ENCODE results near the gene RASD1. TPM values are rescaled to one million over a fixed set of nuclear protein-coding genes. Genes with fewer than 3 reads are reported as not detected.
A peak's percentile ranks its signal among the peaks of the same experiment; 100 is the strongest.

RASD1 gene
- polyA plus RNA-seq, 1 of the 3 experiments (the other 2 are of a cell fraction): 0.43 TPM

DNA sequence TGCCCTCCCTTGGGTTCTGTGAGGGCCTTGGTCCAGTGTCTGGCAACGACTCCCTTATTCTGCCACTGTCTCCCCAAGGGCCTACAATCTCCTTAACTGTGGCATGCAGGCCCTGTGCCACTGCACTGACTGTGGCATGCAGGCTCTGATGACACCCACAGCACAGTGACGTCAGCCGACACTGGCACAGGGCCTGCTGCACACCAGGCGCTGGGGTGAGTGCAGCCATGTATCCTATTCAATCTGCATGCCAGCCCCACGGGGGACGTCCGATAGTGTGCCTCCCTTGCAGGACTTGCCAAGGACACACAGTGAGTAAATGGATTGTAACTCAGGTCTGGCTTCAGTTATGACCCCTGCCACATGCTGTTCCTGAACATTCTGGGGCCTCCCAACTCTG lies 39.8 kb upstream of the RASD1 start:
- Histone ChIP-seq H3K9ac (no peak overlapping the region), H3K4me3 (ENCODE audit: low read depth in 2 of 2, low read length in 1 of 2) (no peak overlapping the region), H3K27ac (ENCODE audit: low read depth in 2 of 2, low read length in 1 of 2) (peak overlapping the region in 1 of 2 experiments; percentile 24; a peak in 1 of 4 replicates), H3K4me1 (ENCODE audit: control insufficient read depth in 1 of 2, insufficient read depth in 2 of 2, low read depth in 1 of 2, low read length in 1 of 2) (peaks cover 0 to 46% of the 10 kb centered on the region in 2 experiments; a peak in 1 of 4 replicates), H3K79me2 (ENCODE audit: insufficient read depth) (no peaks in the 10 kb centered on the region), H2AFZ (ENCODE audit: low read depth) (no peak overlapping the region), H3K27me3 (ENCODE audit: insufficient read depth) (no peaks in the 10 kb centered on the region), H3F3A (replicated peaks; ENCODE audit: insufficient read depth) (peaks cover 5% of the 10 kb centered on the region), H3K36me3 (replicated peaks in 1 of 2; ENCODE audit: control insufficient read depth in 1 of 2, insufficient read depth in 2 of 2, low read length in 1 of 2) (no peaks in the 10 kb centered on the region), H3K4me2 (no peak overlapping the region), H4K20me1 (ENCODE audit: insufficient read depth) (no peaks in the 10 kb centered on the region), H3K9me2 (no peaks in the 10 kb centered on the region), H3K9me3 (no peaks in the 10 kb centered on the region)
- POLR2A ChIA-PET: no interaction called here
- DNase-seq: peak; percentile 62
- WGBS (ENCODE audit: low lambda C conversion rate): 53% methylated on average over 4 of the region's 7 CpGs
- CTCF ChIA-PET: interaction anchor here (0.6 kb wide), 1 partner anchor 19 kb away, joined by 3 read pairs; no protein-coding TSS in a partner anchor
- TF ChIP-seq RCOR1 (IDR thresholded peaks at IDR 0.05; ENCODE audit: low read length) (no peak), EP300 (IDR thresholded peaks at IDR 0.05; ENCODE audit: borderline replicate concordance in 1 of 2, low read depth in 1 of 2, low read length in 1 of 2) (0 out of 4 replicates have a peak, but pooled peaks of 1 of the 2 experiments have one; percentile 10)

DNA sequence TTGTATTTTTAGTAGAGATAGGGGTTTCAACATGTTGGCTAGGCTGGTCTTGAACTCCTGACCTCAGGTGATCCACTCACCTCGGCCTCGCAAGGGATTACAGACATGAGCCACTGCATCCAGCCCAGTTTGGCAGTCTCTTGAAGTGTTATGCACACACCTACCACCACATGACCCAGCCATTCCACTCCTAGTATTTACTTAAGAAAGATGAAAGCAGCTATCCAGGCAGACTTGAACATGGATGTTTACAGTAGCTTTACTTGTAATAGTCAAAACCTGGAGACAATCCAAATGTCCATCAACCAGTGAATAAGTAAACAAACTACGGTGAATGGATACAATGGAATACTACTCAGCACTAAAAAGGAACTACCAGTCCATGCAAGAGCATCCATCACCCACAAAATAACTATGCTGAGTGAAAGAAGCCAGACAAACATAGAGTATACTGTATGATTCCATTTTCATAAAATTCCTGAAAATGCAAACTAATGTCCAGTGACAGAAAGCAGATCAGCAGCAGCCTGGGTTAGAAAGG lies 37.8 kb upstream of the RASD1 start:
- Histone ChIP-seq H2AFZ (ENCODE audit: low read depth) (no peak overlapping the region), H3K9me3 (no peaks in the 10 kb centered on the region), H3K36me3 (replicated peaks in 1 of 2; ENCODE audit: control insufficient read depth in 1 of 2, insufficient read depth in 2 of 2, low read length in 1 of 2) (no peaks in the 10 kb centered on the region), H3K9me2 (no peaks in the 10 kb centered on the region), H3F3A (replicated peaks; ENCODE audit: insufficient read depth) (peaks cover 5% of the 10 kb centered on the region), H3K4me3 (ENCODE audit: low read depth in 2 of 2, low read length in 1 of 2) (no peak overlapping the region), H3K79me2 (ENCODE audit: insufficient read depth) (no peaks in the 10 kb centered on the region), H3K4me2 (no peak overlapping the region), H4K20me1 (ENCODE audit: insufficient read depth) (no peaks in the 10 kb centered on the region), H3K27ac (ENCODE audit: low read depth in 2 of 2, low read length in 1 of 2) (no peak overlapping the region), H3K9ac (no peak overlapping the region), H3K4me1 (ENCODE audit: control insufficient read depth in 1 of 2, insufficient read depth in 2 of 2, low read depth in 1 of 2, low read length in 1 of 2) (peaks cover 0 to 27% of the 10 kb centered on the region in 2 experiments; a peak in 1 of 4 replicates), H3K27me3 (ENCODE audit: insufficient read depth) (no peaks in the 10 kb centered on the region)
- ChIA-PET POLR2A (no interaction called here), CTCF (interaction anchor here (1.0 kb wide), 1 partner anchor 37 kb away, joined by 3 read pairs; the partner anchor contains the start of gene RASD1)
- no peak for DNase-seq
- TF ChIP-seq NRF1 (IDR thresholded peaks at IDR 0.05; ENCODE audit: low read depth, low read length): no peak
- TF ChIP-seq TCF12 (IDR thresholded peaks at IDR 0.05): no peak
- TF ChIP-seq MEF2A (IDR thresholded peaks at IDR 0.05; ENCODE audit: borderline replicate concordance, low read depth): no peak
- TF ChIP-seq, protein P1, sequence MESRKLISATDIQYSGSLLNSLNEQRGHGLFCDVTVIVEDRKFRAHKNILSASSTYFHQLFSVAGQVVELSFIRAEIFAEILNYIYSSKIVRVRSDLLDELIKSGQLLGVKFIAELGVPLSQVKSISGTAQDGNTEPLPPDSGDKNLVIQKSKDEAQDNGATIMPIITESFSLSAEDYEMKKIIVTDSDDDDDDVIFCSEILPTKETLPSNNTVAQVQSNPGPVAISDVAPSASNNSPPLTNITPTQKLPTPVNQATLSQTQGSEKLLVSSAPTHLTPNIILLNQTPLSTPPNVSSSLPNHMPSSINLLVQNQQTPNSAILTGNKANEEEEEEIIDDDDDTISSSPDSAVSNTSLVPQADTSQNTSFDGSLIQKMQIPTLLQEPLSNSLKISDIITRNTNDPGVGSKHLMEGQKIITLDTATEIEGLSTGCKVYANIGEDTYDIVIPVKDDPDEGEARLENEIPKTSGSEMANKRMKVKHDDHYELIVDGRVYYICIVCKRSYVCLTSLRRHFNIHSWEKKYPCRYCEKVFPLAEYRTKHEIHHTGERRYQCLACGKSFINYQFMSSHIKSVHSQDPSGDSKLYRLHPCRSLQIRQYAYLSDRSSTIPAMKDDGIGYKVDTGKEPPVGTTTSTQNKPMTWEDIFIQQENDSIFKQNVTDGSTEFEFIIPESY (IDR thresholded peaks at IDR 0.05; ENCODE audit: borderline replicate concordance, low read depth): no peak
- TF ChIP-seq RFX5 (IDR thresholded peaks at IDR 0.05; ENCODE audit: low read length): no peak
- no peak for TF ChIP-seq TAF1 (IDR thresholded peaks at IDR 0.05; ENCODE audit: borderline replicate concordance, low read depth, low read length)
- no peak for TF ChIP-seq FOXM1 (IDR thresholded peaks at IDR 0.05; ENCODE audit: low read depth)
- WGBS (ENCODE audit: low lambda C conversion rate): 75% methylated on average over 3 of the region's 3 CpGs

DNA sequence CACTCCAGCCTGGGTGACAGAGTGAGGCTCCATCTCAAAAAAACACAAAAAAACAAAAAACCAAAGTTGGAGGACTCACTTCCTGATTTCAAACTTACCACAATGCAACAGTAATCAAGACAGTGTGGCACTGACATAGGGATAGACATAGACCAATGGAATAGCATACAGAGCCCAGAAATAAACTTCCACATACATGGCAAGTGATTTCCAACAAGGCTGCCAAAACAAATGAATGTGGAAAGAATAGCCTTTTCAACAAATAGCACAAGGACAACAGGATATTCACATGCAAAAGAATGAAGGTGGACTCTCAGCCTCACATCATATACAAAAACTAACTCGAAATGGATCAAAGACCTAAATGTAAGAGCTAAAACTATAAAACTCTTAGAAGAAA lies 36.8 kb upstream of the RASD1 start:
- H3K9ac ChIP-seq: no peak overlapping the region
- no peaks in the 10 kb centered on the region for H3K27me3 ChIP-seq (ENCODE audit: insufficient read depth)
- TF ChIP-seq, protein P2, sequence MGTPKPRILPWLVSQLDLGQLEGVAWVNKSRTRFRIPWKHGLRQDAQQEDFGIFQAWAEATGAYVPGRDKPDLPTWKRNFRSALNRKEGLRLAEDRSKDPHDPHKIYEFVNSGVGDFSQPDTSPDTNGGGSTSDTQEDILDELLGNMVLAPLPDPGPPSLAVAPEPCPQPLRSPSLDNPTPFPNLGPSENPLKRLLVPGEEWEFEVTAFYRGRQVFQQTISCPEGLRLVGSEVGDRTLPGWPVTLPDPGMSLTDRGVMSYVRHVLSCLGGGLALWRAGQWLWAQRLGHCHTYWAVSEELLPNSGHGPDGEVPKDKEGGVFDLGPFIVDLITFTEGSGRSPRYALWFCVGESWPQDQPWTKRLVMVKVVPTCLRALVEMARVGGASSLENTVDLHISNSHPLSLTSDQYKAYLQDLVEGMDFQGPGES (IDR thresholded peaks at IDR 0.05; ENCODE audit: low read depth, low read length): no peak
- no peaks in the 10 kb centered on the region for H4K20me1 ChIP-seq (ENCODE audit: insufficient read depth)
- H3K4me1 ChIP-seq (ENCODE audit: control insufficient read depth in 1 of 2, insufficient read depth in 2 of 2, low read depth in 1 of 2, low read length in 1 of 2): peaks cover 0 to 24% of the 10 kb centered on the region in 2 experiments; a peak in 1 of 4 replicates
- H3K9me2 ChIP-seq: no peaks in the 10 kb centered on the region
- H3K27ac ChIP-seq (ENCODE audit: low read depth in 2 of 2, low read length in 1 of 2): no peak overlapping the region
- no peak overlapping the region for H3K4me3 ChIP-seq (ENCODE audit: low read depth in 2 of 2, low read length in 1 of 2)
- CTCF ChIA-PET: interaction anchor here (1.0 to 1.4 kb wide), 2 partner anchors 36 to 37 kb away, joined by 3 to 7 read pairs; partner anchors contain the start of gene RASD1
- no peaks in the 10 kb centered on the region for H3K36me3 ChIP-seq (replicated peaks in 1 of 2; ENCODE audit: control insufficient read depth in 1 of 2, insufficient read depth in 2 of 2, low read length in 1 of 2)
- 78% methylated on average over 1 of the region's 1 CpG for WGBS (ENCODE audit: low lambda C conversion rate)
- POLR2A ChIA-PET: no interaction called here
- H3F3A ChIP-seq (replicated peaks; ENCODE audit: insufficient read depth): peaks cover 5% of the 10 kb centered on the region
- no peak overlapping the region for H2AFZ ChIP-seq (ENCODE audit: low read depth)
- no peaks in the 10 kb centered on the region for H3K9me3 ChIP-seq
- no peaks in the 10 kb centered on the region for H3K79me2 ChIP-seq (ENCODE audit: insufficient read depth)
- H3K4me2 ChIP-seq: no peak overlapping the region
- DNase-seq: no peak

Data from SK-N-SH (cell line).